Eye (tissue), 1 donor: Measurements from ENCODE around the gene SH2D3A.
"Not testable (repeated sequence)": the region's sequence is repeated elsewhere in the genome, so short reads cannot be mapped to it uniquely, and the experiment has no call there.

ENCODE experiments used
- DNase-seq: peaks from one replicate; pipeline ENCODE4 v3.0.0-alpha.2; 2015

The SH2D3A gene

GRCh38 chr19:6754653-6755463, 12.4 kb downstream of the SH2D3A start:
- DNase-seq: no peak

GRCh38 chr19:6754136-6754535, 13.1 kb downstream of the SH2D3A start:
- no peak for DNase-seq

GRCh38 chr19:6753178-6754031, 13.8 kb downstream of the SH2D3A start:
- peak; percentile 82 for DNase-seq

- peak; percentile 24 for DNase-seq
Observed at GRCh38 chr19:6752256-6753177, 14.7 kb downstream of the SH2D3A start.

GRCh38 chr19:6751189-6751588, 16.0 kb downstream of the SH2D3A start:
- no peak for DNase-seq

GRCh38 chr19:6750062-6750461, 17.2 kb downstream of the SH2D3A start:
- no peak for DNase-seq

- not testable (repeated sequence) for DNase-seq
Observed at GRCh38 chr19:6748543-6748942, 18.7 kb downstream of the SH2D3A start.

- DNase-seq: no peak
Observed at GRCh38 chr19:6745965-6746364, 21.3 kb downstream of the SH2D3A start.

GRCh38 chr19:6744381-6745301, 22.6 kb downstream of the SH2D3A start:
- DNase-seq: peak; percentile 74

- DNase-seq: no peak
Observed at GRCh38 chr19:6743714-6744380, 23.4 kb downstream of the SH2D3A start.

GRCh38 chr19:6743066-6743465, 24.2 kb downstream of the SH2D3A start:
- no peak for DNase-seq

- peak; percentile 61 for DNase-seq
Observed at GRCh38 chr19:6740589-6741343, 26.5 kb downstream of the SH2D3A start.

GRCh38 chr19:6739883-6740588, 27.2 kb downstream of the SH2D3A start:
- DNase-seq: peak; percentile 69

- peak; percentile 92 for DNase-seq
Observed at GRCh38 chr19:6739390-6739882, 27.8 kb downstream of the SH2D3A start, which contains the start of gene TRIP10. TRIP10 (plus strand) TSS chr19:6739680; CDS start chr19:6739762, 82 bp downstream.

- no peak for DNase-seq
Observed at GRCh38 chr19:6738787-6739389, 28.3 kb downstream of the SH2D3A start.

GRCh38 chr19:6737873-6738786, 29.1 kb downstream of the SH2D3A start:
- DNase-seq: peak; percentile 86

GRCh38 chr19:6737284-6737872, 29.9 kb downstream of the SH2D3A start, which contains the start of gene GPR108:
GPR108 (minus strand) TSS chr19:6737580; CDS start chr19:6737576, 4 bp downstream.
- peak; percentile 100 for DNase-seq
